NCI-H187 (cell line): ENCODE results near the gene RNF31.
"Not testable (repeated sequence)": the region's sequence is repeated elsewhere in the genome, so short reads cannot be mapped to it uniquely, and the experiment has no call there.

Experiments
- DNase-seq, 2 experiments: peaks; one replicate each; lab custom pipeline; 2025; lab: John Stamatoyannopoulos, UW

The RNF31 gene

GRCh38 chr14:24202538-24202937, 55.2 kb downstream of the RNF31 start:
- not testable (repeated sequence) for DNase-seq

- not testable (repeated sequence) for DNase-seq
Observed at GRCh38 chr14:24203249-24203886, 56.1 kb downstream of the RNF31 start.

- DNase-seq, result no peak
Observed at GRCh38 chr14:24204163-24205146, 57.2 kb downstream of the RNF31 start.

GRCh38 chr14:24206260-24207103, 59.2 kb downstream of the RNF31 start:
- no peak for DNase-seq

- no peak for DNase-seq
Observed at GRCh38 chr14:24207104-24207551, 59.8 kb downstream of the RNF31 start.

GRCh38 chr14:24207625-24208024, 60.3 kb downstream of the RNF31 start:
- DNase-seq, result no peak
